GM06990 (cell line): ENCODE results near the gene MED31.

Experiments
- DNase-seq: peaks from one replicate; pipeline ENCODE4 v3.0.0-alpha.2; 2011; ENCODE audit not compliant: insufficient read length; ENCODE audit errors: extremely low read depth
- H3K27me3 ChIP-seq: replicated peaks from 2 replicates; pipeline ENCODE4 v1.6.0; 2011; ENCODE audit warnings: low read length; ENCODE audit not compliant: control insufficient read depth, insufficient read depth
- H3K36me3 ChIP-seq: 2 replicates; pipeline ENCODE4 v1.5.1; 2011; ENCODE audit warnings: low read length; ENCODE audit not compliant: control insufficient read depth, insufficient read depth
- H3K4me3 ChIP-seq: replicated peaks from 2 replicates; pipeline ENCODE4 v1.5.1; 2011; ENCODE audit warnings: low read depth, mild to moderate bottlenecking, control low read depth, low read length
- CTCF ChIP-seq: IDR thresholded peaks from 2 replicates; pipeline ENCODE4 v1.5.1; 2011; ENCODE audit warnings: low read length, control low read depth, mild to moderate bottlenecking, inconsistent platforms; ENCODE audit not compliant: insufficient read depth, poor library complexity, severe bottlenecking

Gene MED31

GRCh38 chr17:6686026-6686425 is 34.6 kb upstream of the MED31 start:
- no peak for TF ChIP-seq CTCF
- H3K36me3 ChIP-seq: no peaks in the 10 kb centered on the region
- DNase-seq: no peak
- no peak overlapping the region for H3K4me3 ChIP-seq
- no peaks in the 10 kb centered on the region; the same call in 1 of the 2 replicates for H3K27me3 ChIP-seq

- TF ChIP-seq CTCF: no peak
- no peaks in the 10 kb centered on the region for H3K36me3 ChIP-seq
- no peak overlapping the region for H3K4me3 ChIP-seq
- no peak for DNase-seq
- H3K27me3 ChIP-seq: no peaks in the 10 kb centered on the region
Measured at GRCh38 chr17:6684881-6685767, 33.7 kb upstream of the MED31 start.

- no peaks in the 10 kb centered on the region for H3K27me3 ChIP-seq
- no peaks in the 10 kb centered on the region for H3K36me3 ChIP-seq
- DNase-seq: no peak
Measured at GRCh38 chr17:6684460-6684783, 33.0 kb upstream of the MED31 start.

GRCh38 chr17:6683730-6684459 is 32.5 kb upstream of the MED31 start:
- Histone ChIP-seq H3K4me3 (no peak overlapping the region), H3K27me3 (no peaks in the 10 kb centered on the region), H3K36me3 (no peaks in the 10 kb centered on the region)
- no peak for DNase-seq
- no peak for TF ChIP-seq CTCF

More at GRCh38 chr17:6684460-6684783, 33.0 kb upstream of the MED31 start:
- H3K4me3 ChIP-seq: no peak overlapping the region
- no peak for TF ChIP-seq CTCF

GRCh38 chr17:6683081-6683684 is 31.8 kb upstream of the MED31 start:
- Histone ChIP-seq H3K36me3 (no peaks in the 10 kb centered on the region), H3K27me3 (no peaks in the 10 kb centered on the region; the same call in 1 of the 2 replicates), H3K4me3 (no peak overlapping the region)
- no peak for TF ChIP-seq CTCF
- no peak for DNase-seq
